ENCODE measurements around the gene PRRT1. TPM values are rescaled to one million over a fixed set of nuclear protein-coding genes. Genes with fewer than 3 reads are reported as not detected.

The PRRT1 gene
- total RNA-seq, 1 donor from 2014 or later: not detected

- H3F3A ChIP-seq (ENCODE audit: low read depth): peaks cover 31% of the 10 kb centered on the region
- peaks cover 13% of the 10 kb centered on the region for H3K27me3 Mint-ChIP-seq (ENCODE audit: insufficient read depth, low read depth)
- H3K9ac ChIP-seq: no peak overlapping the region
- peaks cover 26% of the 10 kb centered on the region for H3K36me3 Mint-ChIP-seq
- no peak overlapping the region for H3K4me2 ChIP-seq
- H2AFZ ChIP-seq (replicated peaks): no peak overlapping the region
- H3K4me1 ChIP-seq: peaks cover 9% of the 10 kb centered on the region
- no peaks in the 10 kb centered on the region for H3K36me3 ChIP-seq
- H3K4me3 ChIP-seq: no peak overlapping the region
- H3K9me3 ChIP-seq (ENCODE audit: low read depth): no peaks in the 10 kb centered on the region
- TF ChIP-seq EZH2phosphoT487 (IDR thresholded peaks at IDR 0.05) (no peak), CTCF (IDR thresholded peaks at IDR 0.05) (no peak), EZH2 (IDR thresholded peaks at IDR 0.05) (no peak)
- H3K4me1 Mint-ChIP-seq: peaks cover 37% of the 10 kb centered on the region
- H3K9me3 Mint-ChIP-seq: no peaks in the 10 kb centered on the region
- no peaks in the 10 kb centered on the region for H3K27me3 ChIP-seq
- no peak overlapping the region for H3K4me3 Mint-ChIP-seq
- H4K20me1 ChIP-seq (ENCODE audit: low read depth): peaks cover 13% of the 10 kb centered on the region
- no peak overlapping the region for H3K27ac ChIP-seq
- peaks cover 20% of the 10 kb centered on the region for H3K79me2 ChIP-seq (ENCODE audit: low read depth)
- DNase-seq (ENCODE audit: low spot score): no peak
- no peak overlapping the region for H3K27ac Mint-ChIP-seq
Measured at GRCh38 chr6:32182555-32182981, 30.8 kb upstream of the PRRT1 start.

- Histone ChIP-seq H2AFZ (replicated peaks) (no peak overlapping the region), H3K4me1 (peaks cover 9% of the 10 kb centered on the region), H3F3A (ENCODE audit: low read depth) (peaks cover 31% of the 10 kb centered on the region), H3K79me2 (ENCODE audit: low read depth) (peaks cover 18% of the 10 kb centered on the region), H3K27ac (no peak overlapping the region), H3K4me2 (no peak overlapping the region), H3K27me3 (no peaks in the 10 kb centered on the region), H3K4me3 (no peak overlapping the region), H4K20me1 (ENCODE audit: low read depth) (peaks cover 8% of the 10 kb centered on the region), H3K36me3 (no peaks in the 10 kb centered on the region), H3K9me3 (ENCODE audit: low read depth) (no peaks in the 10 kb centered on the region), H3K9ac (no peak overlapping the region)
- TF ChIP-seq EZH2phosphoT487 (IDR thresholded peaks at IDR 0.05) (no peak), EZH2 (IDR thresholded peaks at IDR 0.05) (no peak)
- Mint-ChIP-seq H3K27ac (no peak overlapping the region), H3K27me3 (ENCODE audit: insufficient read depth, low read depth) (peaks cover 14% of the 10 kb centered on the region), H3K9me3 (no peaks in the 10 kb centered on the region), H3K4me1 (peaks cover 33% of the 10 kb centered on the region), H3K36me3 (peaks cover 21% of the 10 kb centered on the region), H3K4me3 (no peak overlapping the region)
- no peak for DNase-seq (ENCODE audit: low spot score)
Measured at GRCh38 chr6:32181915-32182529, 30.3 kb upstream of the PRRT1 start.

GRCh38 chr6:32181148-32181702, 29.5 kb upstream of the PRRT1 start:
- Histone ChIP-seq H3F3A (ENCODE audit: low read depth) (peaks cover 31% of the 10 kb centered on the region), H3K9ac (no peak overlapping the region), H3K4me1 (peaks cover 13% of the 10 kb centered on the region), H3K4me2 (no peak overlapping the region), H4K20me1 (ENCODE audit: low read depth) (peaks cover 5% of the 10 kb centered on the region), H3K36me3 (no peaks in the 10 kb centered on the region), H3K79me2 (ENCODE audit: low read depth) (peaks cover 22% of the 10 kb centered on the region), H3K27me3 (no peaks in the 10 kb centered on the region), H3K4me3 (no peak overlapping the region), H3K9me3 (ENCODE audit: low read depth) (no peaks in the 10 kb centered on the region), H2AFZ (replicated peaks) (no peak overlapping the region), H3K27ac (no peak overlapping the region)
- Mint-ChIP-seq H3K27me3 (ENCODE audit: insufficient read depth, low read depth) (peaks cover 12% of the 10 kb centered on the region), H3K4me1 (peaks cover 33% of the 10 kb centered on the region), H3K36me3 (peaks cover 16% of the 10 kb centered on the region), H3K27ac (no peak overlapping the region), H3K4me3 (peak overlapping the region; percentile 75), H3K9me3 (no peaks in the 10 kb centered on the region)
- no peak for TF ChIP-seq EZH2 (IDR thresholded peaks at IDR 0.05)
- no peak for DNase-seq (ENCODE audit: low spot score)

- Histone ChIP-seq H3K27ac (no peak overlapping the region), H4K20me1 (ENCODE audit: low read depth) (peaks cover 6% of the 10 kb centered on the region)
Measured at GRCh38 chr6:32179766-32180405, 28.1 kb upstream of the PRRT1 start.

More at GRCh38 chr6:32179766-32180405, 28.1 kb upstream of the PRRT1 start:
- TF ChIP-seq EZH2phosphoT487 (IDR thresholded peaks at IDR 0.05) (no peak), EZH2 (IDR thresholded peaks at IDR 0.05) (no peak), CTCF (IDR thresholded peaks at IDR 0.05) (no peak)
- H3K36me3 ChIP-seq: no peaks in the 10 kb centered on the region
- H3K9me3 Mint-ChIP-seq: no peaks in the 10 kb centered on the region
- peak overlapping the region; percentile 99 for H3K4me3 ChIP-seq
- no peak overlapping the region for H3K9ac ChIP-seq
- no peak for DNase-seq (ENCODE audit: low spot score)
- H3K4me1 Mint-ChIP-seq: peaks cover 26% of the 10 kb centered on the region
- H3K4me1 ChIP-seq: peaks cover 16% of the 10 kb centered on the region
- peaks cover 15% of the 10 kb centered on the region for H3K36me3 Mint-ChIP-seq
- peak overlapping the region; percentile 13 for H3K27ac Mint-ChIP-seq
- H3K9me3 ChIP-seq (ENCODE audit: low read depth): no peaks in the 10 kb centered on the region
- no peak overlapping the region for H2AFZ ChIP-seq (replicated peaks)
- H3K27me3 Mint-ChIP-seq (ENCODE audit: insufficient read depth, low read depth): peaks cover 9% of the 10 kb centered on the region
- H3K4me3 Mint-ChIP-seq: peak overlapping the region; percentile 71
- peaks cover 30% of the 10 kb centered on the region for H3F3A ChIP-seq (ENCODE audit: low read depth)
- H3K27me3 ChIP-seq: no peaks in the 10 kb centered on the region
- peaks cover 33% of the 10 kb centered on the region for H3K79me2 ChIP-seq (ENCODE audit: low read depth)
- H3K4me2 ChIP-seq: peak overlapping the region; percentile 93
